Loucy (cell line): ENCODE results near the gene CTBP2.

ENCODE experiments used
- H2AFZ ChIP-seq: fragments of 200-600 bp; sonication (generic); 2 replicates; pipeline ENCODE4 v1.6.0; 2016; ENCODE audit warnings: antibody characterized with exemption, mild to moderate bottlenecking, low read length, moderate library complexity
- H3F3A ChIP-seq: fragments of 200-600 bp; 2 replicates; pipeline ENCODE4 v1.6.0; 2016; ENCODE audit warnings: antibody characterized with exemption, low read depth, mild to moderate bottlenecking
- H3K27me3 ChIP-seq: fragments of 200-600 bp; sonication (generic); 2 replicates; pipeline ENCODE4 v1.6.1; 2014; ENCODE audit warnings: low read length, mild to moderate bottlenecking; ENCODE audit not compliant: insufficient read depth, poor library complexity, severe bottlenecking
- H3K36me3 ChIP-seq: fragments of 200-600 bp; sonication (generic); 2 replicates; pipeline ENCODE4 v1.6.1; 2016; ENCODE audit warnings: low read length; ENCODE audit not compliant: insufficient read depth
- H3K4me1 ChIP-seq: fragments of 200-600 bp; sonication (generic); 2 replicates; pipeline ENCODE4 v1.5.1; 2014; ENCODE audit warnings: low read length, mild to moderate bottlenecking; ENCODE audit not compliant: insufficient read depth, poor library complexity, severe bottlenecking
- H3K4me2 ChIP-seq: fragments of 200-600 bp; sonication (generic); 2 replicates; pipeline ENCODE4 v1.6.0; 2014; ENCODE audit warnings: antibody characterized with exemption, low read length, low read depth, mild to moderate bottlenecking; ENCODE audit not compliant: poor library complexity, severe bottlenecking
- H3K4me3 ChIP-seq: fragments of 200-600 bp; sonication (generic); 2 replicates; pipeline ENCODE4 v1.5.1; 2014; ENCODE audit warnings: low read length, mild to moderate bottlenecking, mixed read lengths; ENCODE audit not compliant: poor library complexity, severe bottlenecking
- H3K79me2 ChIP-seq: fragments of 200-600 bp; sonication (generic); 2 replicates; pipeline ENCODE4 v1.6.1; 2014; ENCODE audit warnings: low read length; ENCODE audit not compliant: insufficient read depth
- H3K9ac ChIP-seq: fragments of 200-600 bp; sonication (generic); 2 replicates; pipeline ENCODE4 v1.6.0; 2014; ENCODE audit warnings: mild to moderate bottlenecking, low read depth, low read length, moderate library complexity; ENCODE audit not compliant: poor library complexity, severe bottlenecking
- H3K9me2 ChIP-seq: fragments of 200-600 bp; sonication (generic); replicated peaks from 2 replicates; pipeline ENCODE4 v1.6.1; 2016; ENCODE audit warnings: low read depth, low read length, mixed read lengths
- H3K9me3 ChIP-seq: fragments of 200-600 bp; sonication (generic); 2 replicates; pipeline ENCODE4 v1.6.1; 2014; ENCODE audit warnings: mild to moderate bottlenecking, antibody characterized with exemption, low read length, low read depth; ENCODE audit not compliant: insufficient read depth
- H4K20me1 ChIP-seq: fragments of 200-600 bp; sonication (generic); 2 replicates; pipeline ENCODE4 v1.6.0; 2014; ENCODE audit warnings: antibody characterized with exemption, low read length, mild to moderate bottlenecking; ENCODE audit not compliant: insufficient read depth, poor library complexity, severe bottlenecking
- EZH2phosphoT487 ChIP-seq: fragments of 200-600 bp; IDR thresholded peaks from 2 replicates; pipeline ENCODE4 v1.6.1; 2018; ENCODE audit warnings: antibody characterized with exemption, mild to moderate bottlenecking, moderate library complexity, borderline replicate concordance
- TF ChIP-seq, protein P1 (sequence below): fragments of 200-600 bp; sonication (generic); conservative IDR thresholded peaks from 2 replicates; pipeline ENCODE4 v1.5.1; 2014; ENCODE audit warnings: mild to moderate bottlenecking, antibody characterized with exemption, low read length

Gene CTBP2

GRCh38 chr10:125159932-125160855 lies at the start of gene CTBP2:
CTBP2 (minus strand) TSS chr10:125160563.
- H3K9me3 ChIP-seq: no peaks in the 10 kb centered on the region
- H3K4me1 ChIP-seq: no peaks in the 10 kb centered on the region
- TF ChIP-seq, protein P1, sequence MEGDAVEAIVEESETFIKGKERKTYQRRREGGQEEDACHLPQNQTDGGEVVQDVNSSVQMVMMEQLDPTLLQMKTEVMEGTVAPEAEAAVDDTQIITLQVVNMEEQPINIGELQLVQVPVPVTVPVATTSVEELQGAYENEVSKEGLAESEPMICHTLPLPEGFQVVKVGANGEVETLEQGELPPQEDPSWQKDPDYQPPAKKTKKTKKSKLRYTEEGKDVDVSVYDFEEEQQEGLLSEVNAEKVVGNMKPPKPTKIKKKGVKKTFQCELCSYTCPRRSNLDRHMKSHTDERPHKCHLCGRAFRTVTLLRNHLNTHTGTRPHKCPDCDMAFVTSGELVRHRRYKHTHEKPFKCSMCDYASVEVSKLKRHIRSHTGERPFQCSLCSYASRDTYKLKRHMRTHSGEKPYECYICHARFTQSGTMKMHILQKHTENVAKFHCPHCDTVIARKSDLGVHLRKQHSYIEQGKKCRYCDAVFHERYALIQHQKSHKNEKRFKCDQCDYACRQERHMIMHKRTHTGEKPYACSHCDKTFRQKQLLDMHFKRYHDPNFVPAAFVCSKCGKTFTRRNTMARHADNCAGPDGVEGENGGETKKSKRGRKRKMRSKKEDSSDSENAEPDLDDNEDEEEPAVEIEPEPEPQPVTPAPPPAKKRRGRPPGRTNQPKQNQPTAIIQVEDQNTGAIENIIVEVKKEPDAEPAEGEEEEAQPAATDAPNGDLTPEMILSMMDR: no peak
- H3K79me2 ChIP-seq: no peaks in the 10 kb centered on the region
- no peaks in the 10 kb centered on the region for H3K27me3 ChIP-seq
- H3F3A ChIP-seq: no peaks in the 10 kb centered on the region
- H4K20me1 ChIP-seq: no peaks in the 10 kb centered on the region
- H3K9ac ChIP-seq: no peak within 1 kb of the TSS
- no peak within 1 kb of the TSS for H3K4me3 ChIP-seq
- no peaks in the 10 kb centered on the region for H3K36me3 ChIP-seq
- no peak within 1 kb of the TSS for H2AFZ ChIP-seq
- no peak within 1 kb of the TSS for H3K4me2 ChIP-seq
- H3K9me2 ChIP-seq: no peaks in the 10 kb centered on the region

- no peak overlapping the region for H3K4me3 ChIP-seq
- no peaks in the 10 kb centered on the region for H3K36me3 ChIP-seq
- peaks cover 12% of the 10 kb centered on the region; the same call in 1 of the 2 replicates for H3K9me3 ChIP-seq
- no peaks in the 10 kb centered on the region for H3K27me3 ChIP-seq
- H3F3A ChIP-seq: no peaks in the 10 kb centered on the region
- H3K4me2 ChIP-seq: no peak overlapping the region
- no peak overlapping the region for H3K9ac ChIP-seq
- H4K20me1 ChIP-seq: no peaks in the 10 kb centered on the region
- H3K79me2 ChIP-seq: no peaks in the 10 kb centered on the region
- H3K9me2 ChIP-seq: no peaks in the 10 kb centered on the region
- no peaks in the 10 kb centered on the region for H3K4me1 ChIP-seq
- TF ChIP-seq EZH2phosphoT487: no peak
- TF ChIP-seq, protein P1: no peak
- no peak overlapping the region for H2AFZ ChIP-seq
Observed at GRCh38 chr10:125209591-125210355, 49.4 kb upstream of the CTBP2 start.

GRCh38 chr10:125208854-125209565 lies 48.6 kb upstream of the CTBP2 start:
- H3K9ac ChIP-seq: no peak overlapping the region
- no peaks in the 10 kb centered on the region for H3K36me3 ChIP-seq
- peaks cover 12% of the 10 kb centered on the region; the same call in 1 of the 2 replicates for H3K9me3 ChIP-seq
- H3K27me3 ChIP-seq: no peaks in the 10 kb centered on the region
- TF ChIP-seq EZH2phosphoT487: no peak
- TF ChIP-seq, protein P1: no peak
- H3F3A ChIP-seq: no peaks in the 10 kb centered on the region
- no peak overlapping the region for H2AFZ ChIP-seq
- no peaks in the 10 kb centered on the region for H4K20me1 ChIP-seq
- no peaks in the 10 kb centered on the region for H3K4me1 ChIP-seq
- H3K4me2 ChIP-seq: no peak overlapping the region
- H3K4me3 ChIP-seq: no peak overlapping the region
- H3K79me2 ChIP-seq: no peaks in the 10 kb centered on the region
- H3K9me2 ChIP-seq: no peaks in the 10 kb centered on the region
